ENCODE measurements around the gene COG5.

The COG5 gene

GRCh38 chr7:107161415-107161814 lies 402.3 kb downstream of the COG5 start (continued):
- TF ChIP-seq ZBTB10 (tag by site-specific recombination; IDR thresholded peaks at IDR 0.05), result no peak
- TF ChIP-seq, protein P1, sequence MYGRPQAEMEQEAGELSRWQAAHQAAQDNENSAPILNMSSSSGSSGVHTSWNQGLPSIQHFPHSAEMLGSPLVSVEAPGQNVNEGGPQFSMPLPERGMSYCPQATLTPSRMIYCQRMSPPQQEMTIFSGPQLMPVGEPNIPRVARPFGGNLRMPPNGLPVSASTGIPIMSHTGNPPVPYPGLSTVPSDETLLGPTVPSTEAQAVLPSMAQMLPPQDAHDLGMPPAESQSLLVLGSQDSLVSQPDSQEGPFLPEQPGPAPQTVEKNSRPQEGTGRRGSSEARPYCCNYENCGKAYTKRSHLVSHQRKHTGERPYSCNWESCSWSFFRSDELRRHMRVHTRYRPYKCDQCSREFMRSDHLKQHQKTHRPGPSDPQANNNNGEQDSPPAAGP (tag by site-specific recombination; IDR thresholded peaks at IDR 0.05), result no peak
- no peak for TF ChIP-seq GLIS1 (tag by site-specific recombination; IDR thresholded peaks at IDR 0.05)
- TF ChIP-seq ZFP37 (tag by site-specific recombination; IDR thresholded peaks at IDR 0.05), result no peak

- Histone ChIP-seq H3K27ac (ENCODE audit: extremely low read depth, low read depth, low read length) (no peak overlapping the region), H3K4me1 (ENCODE audit: control insufficient read depth, insufficient read depth, low read length) (peaks cover 3% of the 10 kb centered on the region; the same call in 1 of the 2 replicates), H3K9me3 (ENCODE audit: control insufficient read depth, insufficient read depth, low read depth, low read length) (no peaks in the 10 kb centered on the region), H3K4me3 (ENCODE audit: low read depth, low read length) (no peak overlapping the region), H3K36me3 (ENCODE audit: control insufficient read depth in 2 of 2, insufficient read depth in 1 of 2, low read length in 2 of 2) (no peaks in the 10 kb centered on the region)
- ChIA-PET POLR2A (no interaction called here), CTCF (no interaction called here)
- TF ChIP-seq ZNF157 (tag by site-specific recombination; IDR thresholded peaks at IDR 0.05), result no peak
- no peak for TF ChIP-seq ZNF416 (tag by site-specific recombination; IDR thresholded peaks at IDR 0.05)
- no peak for TF ChIP-seq PRDM4 (tag by site-specific recombination; IDR thresholded peaks at IDR 0.05)
- no peak for TF ChIP-seq ZNF530 (tag by site-specific recombination; IDR thresholded peaks at IDR 0.05; ENCODE audit: low read depth)
- TF ChIP-seq, protein P2, sequence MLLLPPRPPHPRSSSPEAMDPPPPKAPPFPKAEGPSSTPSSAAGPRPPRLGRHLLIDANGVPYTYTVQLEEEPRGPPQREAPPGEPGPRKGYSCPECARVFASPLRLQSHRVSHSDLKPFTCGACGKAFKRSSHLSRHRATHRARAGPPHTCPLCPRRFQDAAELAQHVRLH (tag by site-specific recombination; IDR thresholded peaks at IDR 0.05), result no peak
- TF ChIP-seq ZNF549 (tag by site-specific recombination; IDR thresholded peaks at IDR 0.05), result no peak
- TF ChIP-seq ZNF112 (tag by site-specific recombination; IDR thresholded peaks at IDR 0.05), result no peak
- TF ChIP-seq PRDM2 (tag by site-specific recombination; IDR thresholded peaks at IDR 0.05; ENCODE audit: borderline replicate concordance), result no peak
- TF ChIP-seq, protein P3, sequence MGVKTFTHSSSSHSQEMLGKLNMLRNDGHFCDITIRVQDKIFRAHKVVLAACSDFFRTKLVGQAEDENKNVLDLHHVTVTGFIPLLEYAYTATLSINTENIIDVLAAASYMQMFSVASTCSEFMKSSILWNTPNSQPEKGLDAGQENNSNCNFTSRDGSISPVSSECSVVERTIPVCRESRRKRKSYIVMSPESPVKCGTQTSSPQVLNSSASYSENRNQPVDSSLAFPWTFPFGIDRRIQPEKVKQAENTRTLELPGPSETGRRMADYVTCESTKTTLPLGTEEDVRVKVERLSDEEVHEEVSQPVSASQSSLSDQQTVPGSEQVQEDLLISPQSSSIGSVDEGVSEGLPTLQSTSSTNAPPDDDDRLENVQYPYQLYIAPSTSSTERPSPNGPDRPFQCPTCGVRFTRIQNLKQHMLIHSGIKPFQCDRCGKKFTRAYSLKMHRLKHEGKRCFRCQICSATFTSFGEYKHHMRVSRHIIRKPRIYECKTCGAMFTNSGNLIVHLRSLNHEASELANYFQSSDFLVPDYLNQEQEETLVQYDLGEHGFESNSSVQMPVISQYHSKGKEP (tag by site-specific recombination; IDR thresholded peaks at IDR 0.05), result no peak
- TF ChIP-seq ZNF335 (tag by site-specific recombination; conservative IDR thresholded peaks at IDR 0.05), result no peak
- no peak for TF ChIP-seq MZF1 (tag by site-specific recombination; IDR thresholded peaks at IDR 0.05; ENCODE audit: borderline replicate concordance)
- TF ChIP-seq TCF7L2 (IDR thresholded peaks at IDR 0.05; ENCODE audit: borderline replicate concordance, low read depth, low read length), result no peak
These were observed 403.3 kb downstream of the COG5 start for GRCh38 chr7:107160389-107160788.

All from HEK293 (cell line).